CD14-positive monocyte (primary cell): ENCODE data around the gene MRPL41. TPM values are rescaled to one million over a fixed set of nuclear protein-coding genes. Genes with fewer than 3 reads are reported as not detected.

Experiments used
- DNase-seq, 3 donors: peaks; one replicate each; pipeline ENCODE4 v3.0.0-alpha.2; 2011 to 2022
- H2AFZ ChIP-seq: 2 replicates; pipeline ENCODE4 v1.6.0; 2012; ENCODE audit warnings: mild to moderate bottlenecking, low read depth, low read length, inconsistent platforms; ENCODE audit not compliant: insufficient read depth, poor library complexity, severe bottlenecking
- H3K27ac ChIP-seq, 2 donors: 1 replicate in 1 of 2; 2 replicates in 1 of 2; pipeline ENCODE4 v1.5.1; 2012 to 2013; ENCODE audit warnings: low read length in 2 of 2, control low read depth in 1 of 2, inconsistent platforms in 1 of 2, low read depth in 1 of 2, mild to moderate bottlenecking in 1 of 2
- H3K27me3 ChIP-seq, 2 donors: one replicate each; pipeline versions ENCODE4 v1.6.0 to v1.6.1; 2011 to 2013; ENCODE audit warnings: low read length in 2 of 2; ENCODE audit not compliant: control insufficient read depth in 2 of 2, insufficient read depth in 2 of 2
- H3K36me3 ChIP-seq, 2 donors: replicated peaks in 1 of 2; 1 replicate in 1 of 2; 2 replicates in 1 of 2; pipeline versions ENCODE4 v1.5.1 to v1.6.1; 2012 to 2013; ENCODE audit warnings: low read length in 2 of 2, control low read depth in 1 of 2, inconsistent platforms in 1 of 2, mild to moderate bottlenecking in 1 of 2; ENCODE audit not compliant: insufficient read depth in 2 of 2, control insufficient read depth in 1 of 2
- H3K4me1 ChIP-seq, 2 donors: 1 replicate in 1 of 2; 2 replicates in 1 of 2; pipeline versions ENCODE4 v1.5.1 to v1.6.1; 2012 to 2013; ENCODE audit warnings: low read length in 2 of 2, control low read depth in 1 of 2, inconsistent platforms in 1 of 2, mild to moderate bottlenecking in 1 of 2, moderate library complexity in 1 of 2; ENCODE audit not compliant: insufficient read depth in 2 of 2, control insufficient read depth in 1 of 2
- H3K4me2 ChIP-seq: replicated peaks from 2 replicates; pipeline ENCODE3; 2012; ENCODE audit warnings: low read length, moderate library complexity, mild to moderate bottlenecking; ENCODE audit not compliant: poor library complexity, severe bottlenecking; ENCODE audit errors: extremely low read depth
- H3K4me3 ChIP-seq, 3 experiments: fragments of 200-600 bp in 1 of 3; sonication (generic) in 1 of 3; replicated peaks in 1 of 3; 1 replicate in 2 of 3; 2 replicates in 1 of 3; pipeline ENCODE4 v1.5.1; 2011 to 2013; ENCODE audit warnings: low read length in 3 of 3, mild to moderate bottlenecking in 3 of 3, control low read depth in 2 of 3, low read depth in 2 of 3, inconsistent platforms in 1 of 3, moderate library complexity in 1 of 3
- H3K79me2 ChIP-seq: 2 replicates; pipeline ENCODE4 v1.6.0; 2012; ENCODE audit warnings: mild to moderate bottlenecking, control low read depth, inconsistent platforms, low read length, moderate library complexity; ENCODE audit not compliant: insufficient read depth
- H3K9ac ChIP-seq: 2 replicates; pipeline ENCODE4 v1.6.0; 2017; ENCODE audit warnings: low read length, mild to moderate bottlenecking; ENCODE audit not compliant: insufficient read depth, poor library complexity, severe bottlenecking
- H3K9me3 ChIP-seq, 2 donors: replicated peaks in 1 of 2; 1 replicate in 1 of 2; 2 replicates in 1 of 2; pipeline versions ENCODE4 v1.5.1 to v1.6.1; 2012 to 2013; ENCODE audit warnings: low read length in 2 of 2, control low read depth in 1 of 2; ENCODE audit not compliant: control insufficient read depth in 1 of 2, insufficient read depth in 1 of 2
- H4K20me1 ChIP-seq: 2 replicates; pipeline ENCODE4 v1.6.0; 2012; ENCODE audit warnings: mild to moderate bottlenecking, low read length, control low read depth, moderate library complexity; ENCODE audit not compliant: insufficient read depth
- H3K27ac Mint-ChIP-seq, 7 donors: one replicate each; pipeline ENCODE4 v1.8.0; 2020; ENCODE audit warnings: mild to moderate bottlenecking in 7 of 7, mixed read lengths in 7 of 7, moderate library complexity in 6 of 7, inconsistent platforms in 2 of 7
- H3K27me3 Mint-ChIP-seq, 3 donors: one replicate each; pipeline ENCODE4 v1.8.0; 2021 to 2022; ENCODE audit warnings: low read depth in 3 of 3, mild to moderate bottlenecking in 3 of 3, mixed read lengths in 3 of 3, moderate library complexity in 3 of 3, inconsistent platforms in 1 of 3
- H3K36me3 Mint-ChIP-seq, 2 donors: one replicate each; pipeline ENCODE4 v1.8.0; 2020; ENCODE audit warnings: mixed read lengths in 2 of 2, inconsistent platforms in 1 of 2, mild to moderate bottlenecking in 1 of 2
- H3K4me1 Mint-ChIP-seq: one replicate; pipeline ENCODE4 v1.8.0; 2020; ENCODE audit warnings: mild to moderate bottlenecking, mixed read lengths
- H3K4me3 Mint-ChIP-seq, 2 donors: one replicate each; pipeline ENCODE4 v1.8.0; 2020; ENCODE audit warnings: mild to moderate bottlenecking in 2 of 2, mixed read lengths in 2 of 2, moderate library complexity in 1 of 2
- H3K9me3 Mint-ChIP-seq, 7 donors: one replicate each; pipeline ENCODE4 v1.8.0; 2020 to 2022; ENCODE audit warnings: mixed read lengths in 7 of 7, mild to moderate bottlenecking in 6 of 7, moderate library complexity in 6 of 7, inconsistent platforms in 2 of 7
- CTCF ChIP-seq: fragments of 200-600 bp; IDR thresholded peaks from one replicate; pipeline ENCODE4 v1.8.0; 2022; ENCODE audit warnings: antibody characterized with exemption, mild to moderate bottlenecking
- WGBS: methylation state at CpG from one replicate; pipeline ENCODE4 v1.1.5; 2013; ENCODE audit warnings: missing lambda C conversion rate; ENCODE audit not compliant: insufficient coverage; 5-methylcytosine and 5-hydroxymethylcytosine counted together
- intact Hi-C, 2 donors: fragments of 100-400 bp; cut with micrococcal nuclease; formaldehyde crosslinking; loops; one replicate each; pipeline versions ENCODE4 v1.15.0 to v1.15.1; 2023
- polyA plus RNA-seq, 3 donors: library from polyadenylated mRNA; depleted of rRNA in 1 of 3; unstranded in 2 of 3; stranded (reverse) in 1 of 3; fragments of 300-500 nt in 2 of 3; fragments of >200 nt in 1 of 3; fragmentation: Illumina TruSeq in 2 of 3; gene quantifications; 1 replicate in 2 of 3; 2 replicates in 1 of 3; pipeline ENCODE4 v1.2.3, GENCODE V29; 2012 to 2021

The MRPL41 gene
- polyA plus RNA-seq, 3 donors, result 17.3 to 49.4 (median 33.2) TPM

- Histone ChIP-seq H3K27ac (no peak overlapping the region), H3K36me3 (no peaks in the 10 kb centered on the region), H3K9ac (no peak overlapping the region), H4K20me1 (no peaks in the 10 kb centered on the region), H3K9me3 (no peaks in the 10 kb centered on the region), H2AFZ (no peak overlapping the region), H3K4me1 (no peaks in the 10 kb centered on the region), H3K4me3 (no peak overlapping the region), H3K4me2 (no peak overlapping the region), H3K27me3 (no peaks in the 10 kb centered on the region), H3K79me2 (no peaks in the 10 kb centered on the region)
- H3K27me3 Mint-ChIP-seq, result peaks cover 0 to 3% (median 2%) of the 10 kb centered on the region in 3 donors
- DNase-seq, result no peak
- intact Hi-C loops, result no loop called here
- H3K36me3 Mint-ChIP-seq, result no peaks in the 10 kb centered on the region
- H3K9me3 Mint-ChIP-seq, result peaks cover 0 to 6% (median 0%) of the 10 kb centered on the region in 7 donors
- peaks cover 1% of the 10 kb centered on the region for H3K4me1 Mint-ChIP-seq
- WGBS, result 97% methylated on average over 17 of the region's 20 CpGs
- no peak overlapping the region for H3K27ac Mint-ChIP-seq
- TF ChIP-seq CTCF, result no peak
- no peak overlapping the region for H3K4me3 Mint-ChIP-seq
Measured at GRCh38 chr9:137542486-137542885, 9.2 kb upstream of the MRPL41 start.

- Mint-ChIP-seq H3K4me1 (no peaks in the 10 kb centered on the region), H3K27ac (no peak overlapping the region), H3K36me3 (no peaks in the 10 kb centered on the region), H3K9me3 (peaks cover 0 to 6% (median 0%) of the 10 kb centered on the region in 7 donors), H3K27me3 (peaks cover 0 to 3% (median 2%) of the 10 kb centered on the region in 3 donors), H3K4me3 (no peak overlapping the region)
- Histone ChIP-seq H3K79me2 (no peaks in the 10 kb centered on the region), H3K4me2 (no peak overlapping the region), H3K9me3 (no peaks in the 10 kb centered on the region), H3K9ac (no peak overlapping the region), H3K27me3 (no peaks in the 10 kb centered on the region), H3K27ac (no peak overlapping the region), H3K4me1 (no peaks in the 10 kb centered on the region), H3K4me3 (no peak overlapping the region), H2AFZ (no peak overlapping the region), H4K20me1 (no peaks in the 10 kb centered on the region), H3K36me3 (no peaks in the 10 kb centered on the region)
- no peak for DNase-seq
- WGBS, result 92% methylated on average over 25 of the region's 25 CpGs
- intact Hi-C loops, result no loop called here
- TF ChIP-seq CTCF, result no peak
Measured at GRCh38 chr9:137543237-137543963, 8.3 kb upstream of the MRPL41 start.
